ENCODE results near the gene PIP5K1A. TPM values are rescaled to one million over a fixed set of nuclear protein-coding genes. Genes with fewer than 3 reads are reported as not detected.
A peak's percentile ranks its signal among the peaks of the same experiment; 100 is the strongest.
"Not testable (repeated sequence)": the region's sequence is repeated elsewhere in the genome, so short reads cannot be mapped to it uniquely, and the experiment has no call there.

PIP5K1A gene
- total RNA-seq, 2 donors from 2014 or later = 77.5 to 80.3 TPM

DNA sequence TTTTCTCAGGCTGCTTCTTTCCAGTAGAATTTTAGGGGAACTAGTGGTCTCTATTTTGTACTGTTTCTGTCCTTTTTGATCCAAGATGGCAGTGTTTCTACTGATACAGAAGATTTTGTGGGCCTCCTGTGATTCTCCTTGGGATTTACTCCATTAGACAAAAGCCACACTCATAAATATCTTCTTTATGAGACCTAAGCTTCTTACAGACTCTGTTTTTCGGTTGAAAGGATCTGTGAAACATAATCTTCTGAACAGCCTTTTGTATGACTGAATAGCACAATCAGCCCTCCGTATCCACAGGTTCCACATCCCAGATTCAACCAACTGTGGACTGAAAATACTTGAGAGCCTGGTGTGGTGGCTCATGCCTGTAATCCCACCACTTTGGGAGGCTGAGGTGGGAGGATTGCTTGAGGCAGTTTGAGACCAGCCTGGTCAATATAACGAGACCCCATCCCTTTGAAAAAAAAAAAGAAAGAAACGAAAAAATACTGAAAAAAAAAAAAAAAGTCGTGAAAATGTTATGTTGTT, 45.4 kb downstream of the PIP5K1A start:
- no peaks in the 10 kb centered on the region for H3K27me3 Mint-ChIP-seq (ENCODE audit: low read depth)
- no peaks in the 10 kb centered on the region for H3K4me1 Mint-ChIP-seq (ENCODE audit: low read depth)
- H3K9me3 Mint-ChIP-seq = no peaks in the 10 kb centered on the region
- DNase-seq = no peak
- H3K4me3 Mint-ChIP-seq = no peak overlapping the region
- peaks cover 11 to 53% of the 10 kb centered on the region in 2 donors for H3K36me3 Mint-ChIP-seq (ENCODE audit: insufficient read depth in 2 of 2)
- H3K27ac Mint-ChIP-seq = peak overlapping the region; percentile 40
- no peak for ATAC-seq (replicated peaks in 1 of 2)

DNA sequence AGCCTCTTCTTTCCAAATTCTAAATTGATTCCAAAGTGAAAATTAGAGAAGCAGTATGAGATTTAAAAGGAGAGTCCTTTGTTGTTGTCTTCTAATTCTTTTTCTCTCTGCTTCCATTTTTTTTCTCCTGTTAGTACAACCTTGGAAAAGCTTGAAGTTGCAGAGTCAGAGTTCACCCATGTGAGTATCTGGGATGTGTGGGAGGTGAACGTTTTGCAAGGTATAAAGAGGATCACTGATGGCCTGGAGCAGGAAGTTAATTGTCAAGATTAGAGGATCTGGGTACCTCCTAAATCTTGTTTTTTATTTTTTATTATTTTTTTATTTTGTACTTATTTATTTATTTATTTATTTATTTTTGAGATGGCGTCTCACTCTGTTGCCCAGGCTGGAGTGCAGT, 48.4 kb downstream of the PIP5K1A start:
- Mint-ChIP-seq H3K4me1 (ENCODE audit: low read depth) (no peaks in the 10 kb centered on the region), H3K9me3 (no peaks in the 10 kb centered on the region), H3K27ac (no peak overlapping the region), H3K36me3 (ENCODE audit: insufficient read depth in 2 of 2) (peaks cover 7 to 41% of the 10 kb centered on the region in 2 donors), H3K4me3 (no peak overlapping the region), H3K27me3 (ENCODE audit: low read depth) (no peaks in the 10 kb centered on the region)
- DNase-seq (no peak), ATAC-seq (replicated peaks in 1 of 2) (no peak)

GRCh38 chr1:151251656-151252470, 53.5 kb downstream of the PIP5K1A start:
- no peaks in the 10 kb centered on the region for H3K27me3 Mint-ChIP-seq (ENCODE audit: low read depth)
- no peak overlapping the region for H3K4me3 Mint-ChIP-seq
- H3K27ac Mint-ChIP-seq = no peak overlapping the region
- DNase-seq (peak; percentile 55 to 72), ATAC-seq (replicated peaks in 1 of 2) (peak; percentile 30 to 32)
- H3K9me3 Mint-ChIP-seq = no peaks in the 10 kb centered on the region
- peaks cover 10 to 22% of the 10 kb centered on the region in 2 donors for H3K36me3 Mint-ChIP-seq (ENCODE audit: insufficient read depth in 2 of 2)
- H3K4me1 Mint-ChIP-seq (ENCODE audit: low read depth) = peaks cover 19% of the 10 kb centered on the region

GRCh38 chr1:151254217-151255213, 56.2 kb downstream of the PIP5K1A start, which contains the start of gene PSMD4:
Gene PSMD4 (plus strand): TSS chr1:151254734. CDS start chr1:151254783, 49 bp downstream.
- Mint-ChIP-seq H3K9me3 (no peaks in the 10 kb centered on the region), H3K27me3 (ENCODE audit: low read depth) (no peaks in the 10 kb centered on the region), H3K36me3 (ENCODE audit: insufficient read depth in 2 of 2) (peaks cover 8 to 16% of the 10 kb centered on the region in 2 donors), H3K4me1 (ENCODE audit: low read depth) (peaks cover 31% of the 10 kb centered on the region), H3K27ac (peak within 1 kb of the TSS; percentile 96), H3K4me3 (peak within 1 kb of the TSS; percentile 93 to 97)
- peak; percentile 97 to 98 for ATAC-seq (replicated peaks in 1 of 2)
- DNase-seq = peak; percentile 93 to 94

DNA sequence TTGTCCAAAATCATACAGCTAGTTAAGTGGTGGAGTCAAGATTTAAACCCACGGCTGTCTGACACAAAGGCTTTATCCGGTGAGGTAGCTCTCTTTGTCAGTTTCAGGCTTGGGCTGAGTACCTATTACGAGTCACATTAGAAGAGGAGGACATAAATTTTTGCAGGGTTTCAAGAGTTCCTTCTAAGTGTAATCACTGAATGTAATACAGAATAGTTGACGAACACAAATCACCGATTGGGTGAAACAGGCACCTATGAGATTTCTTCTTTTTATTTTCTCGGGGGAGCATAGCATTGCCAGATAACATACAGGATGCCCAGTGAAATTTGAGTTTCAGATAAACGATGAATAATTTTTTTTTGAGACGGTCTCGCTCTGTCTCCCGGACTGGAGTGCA, 57.0 kb downstream of the PIP5K1A start:
- H3K27me3 Mint-ChIP-seq (ENCODE audit: low read depth) = no peaks in the 10 kb centered on the region
- ATAC-seq (replicated peaks in 1 of 2) (no peak), DNase-seq (no peak)
- no peaks in the 10 kb centered on the region for H3K9me3 Mint-ChIP-seq
- peak overlapping the region; percentile 96 for H3K27ac Mint-ChIP-seq
- H3K4me1 Mint-ChIP-seq (ENCODE audit: low read depth) = peaks cover 31% of the 10 kb centered on the region
- H3K36me3 Mint-ChIP-seq (ENCODE audit: insufficient read depth in 2 of 2) = peaks cover 8 to 16% of the 10 kb centered on the region in 2 donors
- H3K4me3 Mint-ChIP-seq = peak overlapping the region; percentile 93 to 97

- DNase-seq (no peak), ATAC-seq (replicated peaks in 1 of 2) (no peak)
- H3K9me3 Mint-ChIP-seq = no peaks in the 10 kb centered on the region
- peaks cover 10 to 23% of the 10 kb centered on the region in 2 donors for H3K36me3 Mint-ChIP-seq (ENCODE audit: insufficient read depth in 2 of 2)
- no peaks in the 10 kb centered on the region for H3K27me3 Mint-ChIP-seq (ENCODE audit: low read depth)
- no peak overlapping the region for H3K4me3 Mint-ChIP-seq
- H3K27ac Mint-ChIP-seq = peak overlapping the region; percentile 24
- peaks cover 31% of the 10 kb centered on the region for H3K4me1 Mint-ChIP-seq (ENCODE audit: low read depth)
These were observed 61.0 kb downstream of the PIP5K1A start for GRCh38 chr1:151259351-151259750.

GRCh38 chr1:151265446-151266236, 67.3 kb downstream of the PIP5K1A start:
- no peak overlapping the region for H3K27ac Mint-ChIP-seq

DNA sequence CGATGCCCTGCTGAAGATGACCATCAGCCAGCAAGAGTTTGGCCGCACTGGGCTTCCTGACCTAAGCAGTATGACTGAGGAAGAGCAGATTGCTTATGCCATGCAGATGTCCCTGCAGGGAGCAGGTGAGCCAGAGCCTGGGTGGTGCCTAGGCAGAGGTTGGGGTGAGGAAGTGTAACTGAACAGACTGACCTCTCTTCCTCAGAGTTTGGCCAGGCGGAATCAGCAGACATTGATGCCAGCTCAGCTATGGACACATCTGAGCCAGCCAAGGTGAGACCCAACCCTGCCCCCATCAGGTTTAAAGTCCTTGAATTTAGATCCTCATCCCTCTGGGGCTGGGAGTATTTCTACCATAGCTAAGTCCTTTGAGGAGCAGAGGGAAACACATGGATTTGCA, 68.0 kb downstream of the PIP5K1A start:
- ATAC-seq (replicated peaks in 1 of 2) = no peak
- H3K4me3 Mint-ChIP-seq = no peak overlapping the region
- H3K27ac Mint-ChIP-seq = no peak overlapping the region
- H3K9me3 Mint-ChIP-seq = no peaks in the 10 kb centered on the region
- no peaks in the 10 kb centered on the region for H3K4me1 Mint-ChIP-seq (ENCODE audit: low read depth)
- peaks cover 4 to 28% of the 10 kb centered on the region in 2 donors for H3K36me3 Mint-ChIP-seq (ENCODE audit: insufficient read depth in 2 of 2)
- H3K27me3 Mint-ChIP-seq (ENCODE audit: low read depth) = no peaks in the 10 kb centered on the region
- DNase-seq = no peak

More at GRCh38 chr1:151265446-151266236, 67.3 kb downstream of the PIP5K1A start:
- H3K4me3 Mint-ChIP-seq = no peak overlapping the region
- no peaks in the 10 kb centered on the region for H3K27me3 Mint-ChIP-seq (ENCODE audit: low read depth)
- H3K9me3 Mint-ChIP-seq = no peaks in the 10 kb centered on the region
- H3K36me3 Mint-ChIP-seq (ENCODE audit: insufficient read depth in 2 of 2) = peaks cover 4 to 28% of the 10 kb centered on the region in 2 donors
- no peaks in the 10 kb centered on the region for H3K4me1 Mint-ChIP-seq (ENCODE audit: low read depth)
- ATAC-seq (replicated peaks in 1 of 2) (no peak), DNase-seq (no peak)

DNA sequence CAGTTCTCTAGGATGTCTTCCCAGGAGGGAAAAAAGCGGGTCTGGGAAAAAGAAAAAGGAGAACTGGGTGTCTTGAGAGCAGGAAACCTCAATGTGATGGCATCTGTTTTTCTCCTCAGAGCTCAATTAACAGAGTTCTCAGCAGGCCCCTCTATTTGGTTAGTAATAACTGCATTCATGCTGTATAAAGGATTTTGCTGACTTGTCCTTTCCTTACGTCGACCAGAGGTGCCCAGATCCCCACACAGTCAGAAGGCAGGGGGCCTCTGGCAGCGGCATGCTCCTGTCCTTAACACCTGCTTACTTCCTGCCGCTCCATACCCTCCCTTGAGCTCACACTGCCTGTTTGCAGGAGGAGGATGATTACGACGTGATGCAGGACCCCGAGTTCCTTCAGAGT, 68.5 kb downstream of the PIP5K1A start:
- H3K4me1 Mint-ChIP-seq (ENCODE audit: low read depth) = no peaks in the 10 kb centered on the region
- H3K27ac Mint-ChIP-seq = no peak overlapping the region
- H3K27me3 Mint-ChIP-seq (ENCODE audit: low read depth) = no peaks in the 10 kb centered on the region
- no peaks in the 10 kb centered on the region for H3K9me3 Mint-ChIP-seq
- no peak for ATAC-seq (replicated peaks in 1 of 2)
- H3K36me3 Mint-ChIP-seq (ENCODE audit: insufficient read depth in 2 of 2) = peaks cover 4 to 28% of the 10 kb centered on the region in 2 donors
- no peak for DNase-seq
- no peak overlapping the region for H3K4me3 Mint-ChIP-seq

DNA sequence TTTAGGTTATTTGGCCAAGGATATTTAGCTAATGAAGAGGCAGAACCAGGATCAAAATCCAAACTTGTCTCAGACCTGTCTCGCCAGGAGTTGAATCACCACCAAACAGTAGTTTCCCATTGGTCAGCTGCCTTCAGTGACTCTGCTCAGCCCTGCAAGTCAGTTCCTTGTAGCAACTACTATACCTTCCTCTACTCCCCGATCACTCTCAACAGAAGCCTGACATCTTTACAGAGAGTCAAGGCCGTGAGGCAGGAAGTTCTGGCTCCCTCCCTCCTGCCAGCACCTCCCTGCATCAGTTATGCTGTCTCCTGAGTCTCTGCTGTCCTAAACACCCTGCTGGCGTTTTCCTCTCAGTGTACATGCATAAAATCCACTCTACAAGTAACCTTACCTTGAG, 69.4 kb downstream of the PIP5K1A start:
- ATAC-seq (replicated peaks in 1 of 2) (no peak), DNase-seq (no peak)
- no peak overlapping the region for H3K4me3 Mint-ChIP-seq
- H3K27me3 Mint-ChIP-seq (ENCODE audit: low read depth) = no peaks in the 10 kb centered on the region
- H3K9me3 Mint-ChIP-seq = no peaks in the 10 kb centered on the region
- H3K4me1 Mint-ChIP-seq (ENCODE audit: low read depth) = no peaks in the 10 kb centered on the region
- H3K36me3 Mint-ChIP-seq (ENCODE audit: insufficient read depth in 2 of 2) = peaks cover 4 to 28% of the 10 kb centered on the region in 2 donors
- H3K27ac Mint-ChIP-seq = peak overlapping the region; percentile 12

DNA sequence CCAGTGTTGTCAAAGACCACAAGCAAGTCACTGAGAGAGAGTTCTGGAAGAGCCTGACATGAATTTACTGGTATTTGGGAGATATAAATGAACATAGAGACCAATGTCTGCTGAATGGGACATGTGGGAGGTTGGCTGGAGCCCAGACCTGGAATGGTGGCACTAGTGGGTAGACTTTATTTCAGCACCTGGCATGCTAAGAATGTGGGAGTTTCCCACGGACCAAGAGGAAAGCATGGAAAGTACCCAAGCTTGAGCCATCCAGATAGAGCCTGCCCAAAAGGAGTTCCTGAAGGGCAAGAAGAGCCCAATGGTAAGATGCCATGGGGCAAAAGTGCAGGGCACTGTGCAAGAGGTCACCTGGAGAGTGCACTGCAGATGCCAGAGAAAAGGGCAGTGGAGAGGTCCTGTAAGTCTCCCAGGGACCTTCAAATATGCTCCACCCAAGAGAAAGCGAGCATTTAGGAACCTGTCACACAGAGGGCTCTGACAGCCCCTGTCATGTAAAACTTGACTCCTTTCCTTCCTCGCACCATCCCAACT, 75.6 kb downstream of the PIP5K1A start:
- Mint-ChIP-seq H3K4me1 (ENCODE audit: low read depth) (peaks cover 26% of the 10 kb centered on the region), H3K36me3 (ENCODE audit: insufficient read depth in 2 of 2) (peaks cover 5 to 13% of the 10 kb centered on the region in 2 donors), H3K4me3 (no peak overlapping the region), H3K27ac (no peak overlapping the region), H3K27me3 (ENCODE audit: low read depth) (no peaks in the 10 kb centered on the region), H3K9me3 (peaks cover 3 to 4% of the 10 kb centered on the region in 2 donors)
- no peak for ATAC-seq (replicated peaks in 1 of 2)
- no peak for DNase-seq

GRCh38 chr1:151275341-151275740, 77.0 kb downstream of the PIP5K1A start:
- H3K4me3 Mint-ChIP-seq; DNase-seq; H3K27ac Mint-ChIP-seq; ATAC-seq (replicated peaks in 1 of 2); H3K27me3 Mint-ChIP-seq (ENCODE audit: low read depth); H3K36me3 Mint-ChIP-seq (ENCODE audit: insufficient read depth in 2 of 2); H3K9me3 Mint-ChIP-seq: not testable (repeated sequence)
- H3K4me1 Mint-ChIP-seq (ENCODE audit: low read depth) = peaks cover 37% of the 10 kb centered on the region

All from activated T-cell treated with anti-CD3 and anti-CD28 coated beads, Interleukin-2, amount 50 U/mL, for 72 hours (primary cell).